Nephron progenitor cell (in vitro differentiated cells): ENCODE data around the gene ZNF462.
"Not testable (repeated sequence)": the region's sequence is repeated elsewhere in the genome, so short reads cannot be mapped to it uniquely, and the experiment has no call there.

Source experiments
- DNase-seq: peaks from one replicate; pipeline ENCODE4 v3.0.0; 2021
- H3K27ac Mint-ChIP-seq: 2 replicates; pipeline ENCODE4 v1.8.0; 2021; ENCODE audit warnings: mild to moderate bottlenecking, moderate library complexity, mixed read lengths
- H3K27me3 Mint-ChIP-seq: 2 replicates; pipeline ENCODE4 v1.8.0; 2021; ENCODE audit warnings: mild to moderate bottlenecking, low read depth, mixed read lengths; ENCODE audit not compliant: poor library complexity
- H3K36me3 Mint-ChIP-seq: 2 replicates; pipeline ENCODE4 v1.8.0; 2021; ENCODE audit warnings: low read depth, mixed read lengths
- H3K4me1 Mint-ChIP-seq: 2 replicates; pipeline ENCODE4 v1.8.0; 2021; ENCODE audit warnings: mixed read lengths
- H3K4me3 Mint-ChIP-seq: 2 replicates; pipeline ENCODE4 v1.8.0; 2021; ENCODE audit warnings: mild to moderate bottlenecking, moderate library complexity, mixed read lengths
- H3K9me3 Mint-ChIP-seq: 2 replicates; pipeline ENCODE4 v1.8.0; 2021; ENCODE audit warnings: mild to moderate bottlenecking, moderate library complexity, mixed read lengths
- CTCF ChIP-seq: fragments of 200-600 bp; sonication (generic); IDR thresholded peaks from 2 replicates; pipeline ENCODE4 v1.5.0; 2021; ENCODE audit warnings: antibody characterized with exemption

ZNF462 gene

DNA sequence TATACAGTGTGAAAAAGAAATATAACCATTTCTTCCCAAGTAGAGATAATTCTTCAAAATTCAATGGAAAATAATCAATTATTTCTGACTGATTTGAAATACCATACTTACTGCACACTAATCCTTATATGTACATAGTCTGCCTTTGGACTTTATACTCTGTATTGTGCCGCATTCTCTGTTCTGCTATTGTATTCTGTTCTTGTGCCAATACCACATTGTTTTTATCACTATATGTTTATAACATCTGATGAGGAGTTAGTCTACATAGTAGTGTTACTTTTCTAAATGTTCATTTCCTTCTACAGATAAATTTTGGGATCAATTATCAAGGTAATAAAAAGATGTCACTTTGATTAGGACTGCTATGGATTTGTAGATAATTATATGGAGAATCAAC lies 16.7 kb upstream of the ZNF462 start:
- Mint-ChIP-seq H3K27me3 (peaks cover 8% of the 10 kb centered on the region), H3K4me3 (no peak overlapping the region), H3K27ac (no peak overlapping the region), H3K4me1 (no peaks in the 10 kb centered on the region), H3K9me3 (no peaks in the 10 kb centered on the region), H3K36me3 (no peaks in the 10 kb centered on the region)
- TF ChIP-seq CTCF = no peak
- no peak for DNase-seq

- no peaks in the 10 kb centered on the region for H3K36me3 Mint-ChIP-seq
- no peak overlapping the region for H3K4me3 Mint-ChIP-seq
- DNase-seq = no peak
- no peaks in the 10 kb centered on the region for H3K4me1 Mint-ChIP-seq
- no peak for TF ChIP-seq CTCF
- no peaks in the 10 kb centered on the region for H3K9me3 Mint-ChIP-seq
- H3K27me3 Mint-ChIP-seq = peaks cover 8% of the 10 kb centered on the region
- no peak overlapping the region for H3K27ac Mint-ChIP-seq
Observed at GRCh38 chr9:106846857-106847256, 16.1 kb upstream of the ZNF462 start.

- H3K36me3 Mint-ChIP-seq, H3K9me3 Mint-ChIP-seq, H3K27ac Mint-ChIP-seq, H3K4me3 Mint-ChIP-seq, H3K27me3 Mint-ChIP-seq, DNase-seq, H3K4me1 Mint-ChIP-seq: not testable (repeated sequence)
Observed at GRCh38 chr9:106851640-106852039, 11.3 kb upstream of the ZNF462 start.

GRCh38 chr9:106857811-106858470 lies 5.0 kb upstream of the ZNF462 start:
- Mint-ChIP-seq H3K9me3 (no peaks in the 10 kb centered on the region), H3K27me3 (peaks cover 4% of the 10 kb centered on the region), H3K27ac (no peak overlapping the region), H3K4me1 (peaks cover 19% of the 10 kb centered on the region), H3K36me3 (no peaks in the 10 kb centered on the region), H3K4me3 (peak overlapping the region; percentile 94)
- DNase-seq = no peak
- no peak for TF ChIP-seq CTCF

DNA sequence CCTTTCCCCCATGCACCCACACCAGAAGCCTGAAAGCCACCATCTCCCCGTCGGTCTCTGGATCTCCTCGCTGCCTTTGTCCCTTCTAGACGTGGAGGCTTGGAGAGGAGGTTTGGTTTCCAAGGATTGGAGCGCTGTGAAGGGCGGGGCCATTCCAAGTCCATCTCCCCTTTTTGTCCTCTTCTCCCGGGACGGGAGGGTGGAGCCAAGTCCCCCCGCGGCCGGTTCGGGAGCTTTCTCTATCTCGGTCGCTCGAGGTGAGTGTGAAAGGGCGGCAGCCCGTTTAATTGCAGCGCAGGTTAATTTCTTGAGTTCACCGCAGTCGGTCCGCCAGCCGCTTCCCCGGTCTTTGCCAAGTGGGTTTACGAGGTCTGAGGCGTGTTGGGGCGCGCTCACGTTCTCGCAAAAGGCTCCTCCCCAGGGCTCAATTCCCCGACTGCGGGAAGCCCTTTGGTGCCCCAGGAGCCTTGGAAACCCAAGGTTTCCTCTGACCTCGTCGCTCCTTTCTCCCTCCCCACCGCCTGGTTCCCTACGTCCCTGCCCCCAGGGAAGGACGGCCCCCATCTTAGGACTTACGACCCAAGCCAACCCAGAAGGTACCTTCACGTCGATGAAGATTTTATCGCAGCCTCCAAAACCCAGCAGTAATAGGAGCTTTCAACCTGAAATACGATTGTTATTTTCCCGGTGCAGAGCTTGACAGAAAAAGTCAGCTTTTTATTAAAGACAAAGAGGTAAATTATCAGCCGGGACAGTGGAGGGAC lies 2.8 kb upstream of the ZNF462 start:
- DNase-seq = peak; percentile 73
- Mint-ChIP-seq H3K27ac (peak overlapping the region; percentile 98), H3K4me1 (peaks cover 28% of the 10 kb centered on the region), H3K9me3 (no peaks in the 10 kb centered on the region), H3K4me3 (peak overlapping the region; percentile 94), H3K27me3 (peaks cover 3% of the 10 kb centered on the region), H3K36me3 (no peaks in the 10 kb centered on the region)
- TF ChIP-seq CTCF = no peak

DNA sequence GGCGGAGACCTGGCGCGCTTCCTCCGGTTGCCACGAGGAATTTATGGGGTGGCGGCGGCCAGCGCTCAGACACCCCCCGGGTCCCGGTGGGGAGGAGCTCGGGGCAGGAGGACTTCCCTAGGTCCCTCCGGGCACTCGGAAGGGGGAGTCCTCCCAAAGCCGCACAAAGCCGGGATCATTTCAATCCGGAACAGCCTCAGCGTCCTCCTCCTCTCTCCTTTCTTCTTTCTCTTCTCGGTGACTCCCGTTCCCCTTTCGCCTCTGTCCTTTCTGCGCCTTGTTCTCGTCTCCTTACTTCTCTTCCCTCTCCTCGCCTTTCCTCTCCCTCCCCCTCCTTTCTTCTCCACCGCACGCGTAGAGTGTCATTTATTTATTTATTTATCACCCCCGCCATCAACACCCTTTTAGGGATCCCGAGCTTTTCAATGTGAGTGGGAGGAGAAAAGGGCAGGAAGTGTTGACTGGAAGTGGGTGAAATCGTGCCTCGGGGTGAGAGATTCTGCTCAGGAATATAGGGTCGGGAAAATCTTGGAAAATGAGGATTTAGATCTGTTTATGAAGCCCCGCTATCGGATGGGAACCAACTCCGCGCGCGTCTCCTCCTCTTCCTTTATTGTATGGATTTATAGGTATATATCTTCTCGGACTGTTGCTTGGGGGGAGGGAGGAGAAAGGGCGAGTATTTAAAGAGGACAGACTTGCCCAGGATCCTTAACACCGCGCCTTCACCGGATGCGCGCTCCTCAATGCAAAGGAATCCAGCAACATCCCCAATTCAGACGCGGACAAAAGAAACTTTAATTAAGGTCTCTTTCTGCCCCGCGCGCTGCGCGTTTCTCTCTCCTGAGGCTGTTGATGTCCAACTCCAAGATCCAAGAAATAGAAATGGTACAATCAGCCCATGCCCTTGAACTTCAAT lies 2.0 kb upstream of the ZNF462 start:
- Mint-ChIP-seq H3K27me3 (peaks cover 3% of the 10 kb centered on the region), H3K27ac (peak overlapping the region; percentile 98), H3K4me1 (peaks cover 36% of the 10 kb centered on the region), H3K9me3 (no peaks in the 10 kb centered on the region), H3K36me3 (peaks cover 7% of the 10 kb centered on the region), H3K4me3 (peak overlapping the region; percentile 94)
- peak; percentile 59 for DNase-seq
- no peak for TF ChIP-seq CTCF
